Activated T-cell treated with anti-CD3 and anti-CD28 coated beads for 4 hours (primary cell): ENCODE data around the gene PRSS21.

Source experiments
- DNase-seq: peaks from one replicate; pipeline ENCODE4 v3.0.0-alpha.2; 2020

The PRSS21 gene

DNA sequence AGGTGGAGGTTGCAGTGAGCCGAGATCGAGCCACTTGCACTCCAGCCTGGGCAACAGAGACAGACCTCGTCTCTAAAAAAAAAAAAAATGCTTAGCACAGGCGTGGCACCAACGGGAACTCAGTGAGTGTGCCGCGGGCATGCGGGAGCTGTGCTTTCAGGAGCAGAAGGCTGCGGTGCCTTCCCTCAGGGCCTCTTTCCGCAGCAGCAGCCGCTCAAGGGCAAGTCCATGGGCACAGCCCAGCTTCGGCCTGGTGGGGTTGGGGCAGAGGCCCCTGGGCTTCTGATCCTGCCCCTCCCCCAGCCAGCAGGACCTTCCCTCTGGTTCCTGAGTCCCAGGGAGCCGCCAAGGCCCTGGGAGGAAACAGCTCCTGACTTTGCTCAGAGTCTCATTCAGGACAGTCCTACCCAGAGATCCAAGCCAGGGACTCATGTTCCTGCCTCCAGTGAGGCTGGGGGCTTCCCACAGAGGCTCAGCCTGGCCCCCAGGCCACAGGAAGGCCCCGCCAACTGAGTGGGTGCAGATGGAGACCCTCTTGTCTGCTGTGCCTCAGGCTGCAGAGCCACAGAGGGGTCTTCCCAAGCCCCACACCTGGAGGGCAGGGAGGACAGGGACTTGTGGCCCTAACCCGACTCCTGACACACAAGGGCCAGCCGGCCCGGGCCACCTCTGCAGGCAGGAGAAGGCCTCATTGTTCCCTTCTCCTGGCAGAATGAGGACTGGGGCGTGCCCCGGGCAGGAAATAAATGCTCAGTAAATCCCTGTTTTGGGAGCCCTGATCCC is 9.7 kb downstream of the PRSS21 start:
- no peak for DNase-seq

DNA sequence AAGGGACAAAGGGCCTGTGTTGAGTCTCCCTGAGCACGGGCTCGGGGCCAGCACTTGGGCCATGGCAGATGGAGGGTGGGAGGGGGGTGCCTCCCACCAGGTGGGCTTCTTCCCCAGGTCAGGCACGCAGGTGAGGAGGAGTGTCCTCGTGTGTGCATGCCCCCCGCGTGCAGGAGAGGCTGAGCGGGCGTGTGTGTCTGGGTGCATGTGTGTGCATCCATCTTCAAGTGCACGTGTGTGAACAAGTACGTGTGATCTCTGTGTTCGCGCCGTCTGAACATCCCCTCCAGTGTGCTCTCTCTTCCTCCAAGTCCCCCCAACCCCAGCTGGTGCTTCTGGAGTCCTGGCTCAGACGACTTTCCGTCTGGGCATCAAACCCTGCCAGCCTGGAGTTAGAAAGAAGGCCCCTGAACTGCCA is 10.3 kb downstream of the PRSS21 start:
- no peak for DNase-seq

DNA sequence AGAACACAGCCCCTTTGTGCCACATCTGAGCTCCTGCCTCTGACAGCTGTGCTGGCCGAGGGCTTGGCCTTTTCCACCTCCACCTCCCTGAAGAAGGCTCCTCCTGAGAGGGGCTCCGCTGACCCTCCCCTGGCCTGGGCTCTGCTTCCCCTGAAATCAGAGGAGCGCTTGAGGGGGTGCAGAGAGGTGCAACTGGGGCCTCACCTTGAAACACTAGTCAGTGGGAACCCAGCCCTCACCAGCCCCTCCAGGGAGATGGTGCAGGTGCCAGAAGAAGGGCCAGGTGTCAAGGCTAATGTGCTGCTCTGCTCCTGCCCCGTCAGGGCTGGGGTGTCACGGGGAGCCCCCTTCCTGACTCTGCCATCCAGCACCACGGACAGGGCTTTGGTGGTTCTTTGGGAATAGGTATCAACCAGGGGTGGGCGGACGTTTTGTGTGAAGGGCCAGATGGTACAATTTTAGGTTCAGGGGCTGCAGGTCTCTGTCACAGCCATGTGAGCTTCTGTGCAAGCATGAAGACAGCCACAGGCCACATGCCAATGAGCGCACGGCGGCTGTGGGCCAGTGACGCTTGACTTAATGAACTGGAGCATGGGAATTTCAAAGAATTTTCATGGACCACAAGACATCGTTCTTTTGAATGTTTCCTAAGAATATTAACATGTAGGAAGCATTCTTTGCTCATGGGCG is 10.9 kb downstream of the PRSS21 start:
- no peak for DNase-seq

DNA sequence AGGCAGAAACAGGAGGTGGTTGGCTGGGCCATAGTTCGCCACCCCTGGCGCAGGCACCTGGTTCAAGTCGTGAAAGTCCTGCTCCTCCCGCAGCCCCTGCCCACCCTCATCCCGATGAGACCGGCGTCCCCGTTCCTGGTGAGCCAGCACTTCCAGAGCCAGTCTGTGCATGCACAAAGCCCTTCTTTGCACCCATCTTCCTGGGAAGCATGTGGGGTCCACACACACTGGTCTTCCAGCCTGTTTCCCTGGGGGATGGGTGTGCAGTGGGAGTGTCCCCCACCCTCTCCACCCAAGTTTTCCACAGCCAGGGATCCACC is 11.4 kb downstream of the PRSS21 start:
- DNase-seq: no peak

DNA sequence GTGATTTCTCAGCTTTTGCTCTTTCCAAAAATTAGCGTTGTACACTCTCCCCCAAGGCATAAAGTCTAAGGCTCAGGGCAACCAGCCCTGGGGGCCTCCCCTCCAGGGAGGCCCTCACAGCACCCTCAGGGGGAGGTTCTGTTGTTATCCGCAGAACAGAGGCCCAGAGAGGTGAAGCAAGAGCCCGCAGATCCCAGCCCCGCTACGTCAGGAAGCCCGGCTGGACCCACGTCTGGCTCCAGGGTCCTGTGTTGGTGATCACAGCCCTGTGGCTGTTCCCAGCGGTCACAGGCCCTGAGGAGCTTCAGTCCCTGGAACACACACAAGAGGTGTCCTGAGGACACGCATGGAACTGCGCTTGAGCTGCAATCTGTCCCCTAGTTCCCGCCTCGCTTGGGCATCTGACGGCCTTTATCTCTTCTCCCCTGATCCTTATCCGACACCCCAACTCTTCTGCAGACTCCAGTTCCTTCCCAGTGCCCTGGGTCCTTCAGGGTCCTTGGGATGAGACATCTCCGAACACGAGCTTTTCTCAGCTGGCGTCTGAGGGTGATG is 11.9 kb downstream of the PRSS21 start:
- no peak for DNase-seq

DNA sequence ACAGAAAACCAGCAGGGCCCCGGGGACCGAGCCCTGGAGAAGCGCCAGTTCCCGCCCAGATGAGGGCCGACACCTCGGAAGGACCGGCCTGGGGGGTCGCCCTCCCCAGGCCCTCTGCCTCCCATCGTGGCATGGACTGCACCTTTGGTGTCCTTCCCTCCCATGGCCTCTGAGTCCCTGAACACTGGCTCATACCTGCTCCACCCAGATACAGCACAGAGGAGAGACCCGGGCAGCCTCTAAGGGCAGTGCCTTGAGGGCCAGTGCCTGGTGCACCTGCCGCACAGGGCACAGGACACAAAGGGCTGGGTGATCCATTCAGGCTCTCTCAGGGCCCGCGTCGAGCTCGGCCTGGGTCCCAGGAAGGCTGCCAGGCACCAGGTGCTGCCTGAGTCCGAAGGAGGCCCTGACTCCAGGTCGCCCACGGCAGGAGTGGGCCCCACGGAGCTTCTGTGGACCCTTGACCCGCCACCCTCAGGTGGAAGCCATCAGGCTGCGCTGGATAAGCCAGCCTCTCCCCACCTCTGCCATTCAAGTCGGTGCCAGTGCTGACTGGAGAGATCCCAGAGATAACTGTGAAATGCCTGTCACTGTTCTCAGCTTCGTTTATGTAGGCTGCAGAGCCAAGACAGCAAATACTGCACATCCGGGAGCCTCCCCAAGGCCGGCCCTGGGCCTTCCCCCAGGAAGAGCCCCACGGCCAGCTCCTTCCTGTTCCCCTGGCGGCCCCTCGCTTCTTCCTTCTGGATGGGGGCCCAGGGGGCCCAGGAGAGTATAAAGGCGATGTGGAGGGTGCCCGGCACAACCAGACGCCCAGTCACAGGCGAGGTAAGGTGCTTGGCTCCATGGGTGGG is 12.7 kb downstream of the PRSS21 start, which contains the start of gene ZG16B:
Gene ZG16B, plus strand, starts transcription at position 803 of the 854 bp plus-strand sequence. CDS start 139 bp downstream, outside the sequence.
- DNase-seq: no peak

DNA sequence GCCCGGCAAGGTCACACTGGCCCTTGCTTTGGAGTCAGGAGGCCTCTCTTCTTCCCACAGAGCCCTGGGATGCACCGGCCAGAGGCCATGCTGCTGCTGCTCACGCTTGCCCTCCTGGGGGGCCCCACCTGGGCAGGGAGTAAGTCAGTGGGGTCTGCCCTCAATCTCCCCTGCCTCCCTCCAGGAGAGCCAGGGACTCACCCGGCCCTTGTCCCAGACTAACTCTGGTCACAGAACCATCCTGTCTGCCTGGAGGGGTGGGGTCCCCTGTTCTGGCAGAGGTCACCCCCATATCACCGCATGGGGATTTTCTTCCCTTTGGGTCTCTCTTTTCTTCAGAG is 13.3 kb downstream of the PRSS21 start:
- no peak for DNase-seq

DNA sequence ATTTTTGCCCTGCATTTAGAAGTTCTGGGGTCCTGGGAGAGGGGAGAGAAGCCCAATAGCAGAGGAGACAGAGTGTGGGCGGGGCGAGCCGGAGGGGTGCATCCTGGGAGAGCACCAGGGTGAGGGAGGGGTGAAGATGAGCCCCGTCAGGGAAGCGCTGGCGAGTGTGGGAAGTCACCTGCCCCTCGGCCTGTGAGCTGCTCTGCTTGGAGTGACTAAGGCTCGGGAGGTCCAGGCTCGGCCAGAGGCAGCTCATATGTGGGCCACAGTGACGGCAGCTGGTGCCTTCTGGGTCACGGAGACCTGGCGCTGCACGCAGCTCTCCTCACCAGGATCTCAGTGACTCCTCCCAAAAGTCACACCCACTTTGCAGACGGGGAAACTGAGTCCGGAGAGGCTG is 14.2 kb downstream of the PRSS21 start:
- DNase-seq: no peak

DNA sequence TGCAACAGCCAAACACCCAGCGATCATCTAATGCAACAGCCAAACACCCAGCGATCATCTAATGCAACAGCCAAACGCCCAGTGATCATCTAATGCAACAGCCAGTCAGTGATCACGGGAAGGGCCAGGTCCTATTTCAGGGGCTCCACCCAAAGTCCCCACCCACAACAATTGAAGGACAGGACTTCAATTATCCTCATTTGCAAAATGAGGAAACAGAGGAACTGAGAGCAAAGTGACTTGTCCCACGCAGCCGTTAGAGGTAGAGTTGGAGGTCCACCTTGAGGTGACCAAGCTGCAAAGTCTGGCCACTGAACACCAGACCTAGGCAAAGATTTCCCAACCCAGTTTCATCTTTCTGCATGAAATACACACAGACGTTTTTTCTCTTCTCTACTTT is 16.7 kb downstream of the PRSS21 start:
- no peak for DNase-seq

DNA sequence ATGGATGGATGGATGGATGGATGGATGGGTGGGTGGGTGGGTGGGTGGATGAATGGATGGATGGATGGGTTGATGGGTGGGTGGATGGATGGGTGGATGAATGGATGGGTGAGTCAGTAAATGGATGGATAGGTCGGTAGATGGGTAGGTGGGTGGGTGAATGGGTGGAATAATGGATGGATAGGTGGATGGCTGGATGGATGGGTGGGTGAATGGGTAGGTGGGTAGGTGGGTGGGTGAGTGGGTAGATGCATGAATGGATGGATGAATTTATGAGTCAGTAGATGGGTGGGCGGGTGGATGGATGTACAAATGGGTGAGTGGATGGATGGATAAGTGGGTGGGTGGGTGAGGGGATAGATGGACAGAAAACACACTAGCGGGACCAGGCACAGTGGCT is 17.9 kb downstream of the PRSS21 start:
- DNase-seq: no peak

DNA sequence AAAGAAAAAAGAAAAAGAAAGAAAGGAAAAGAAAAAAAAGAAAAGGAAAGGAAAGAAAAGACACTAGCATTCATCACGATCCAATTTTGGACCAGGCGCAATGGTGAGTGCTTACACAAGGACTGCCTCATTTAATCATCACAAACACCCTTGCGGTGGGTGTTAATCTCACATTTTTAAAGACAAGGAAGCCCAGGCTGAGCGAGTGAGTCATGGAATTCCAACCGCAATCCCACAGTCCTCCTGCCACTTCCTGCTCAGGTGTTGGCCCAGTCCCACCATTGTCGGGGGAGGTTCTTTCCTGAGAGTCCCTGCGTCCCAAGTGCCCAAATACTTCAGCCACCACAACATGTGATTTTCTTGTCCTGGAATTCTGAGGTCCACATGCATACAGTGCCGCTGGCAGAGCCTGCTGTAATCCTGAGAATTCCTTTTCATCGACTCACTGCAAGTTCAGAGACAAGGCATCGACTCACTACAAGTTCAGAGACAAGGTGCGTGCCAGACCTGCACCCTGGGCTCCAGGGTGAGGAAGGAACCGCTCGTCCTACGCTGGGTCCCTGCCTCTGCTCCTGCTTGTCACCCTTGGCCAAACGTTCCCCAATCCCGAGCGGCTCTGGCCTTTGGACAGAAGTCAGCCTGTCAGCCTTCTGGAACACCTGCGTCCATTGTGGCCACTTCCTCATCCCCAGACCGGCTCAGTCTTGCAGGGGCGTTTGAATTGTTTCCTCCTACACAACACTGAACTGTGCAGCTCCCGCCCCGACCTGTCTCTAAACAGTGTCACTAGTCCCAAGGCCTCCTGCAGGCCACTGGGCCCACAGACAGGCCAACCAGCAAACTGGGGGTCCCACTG is 18.8 kb downstream of the PRSS21 start:
- no peak for DNase-seq

DNA sequence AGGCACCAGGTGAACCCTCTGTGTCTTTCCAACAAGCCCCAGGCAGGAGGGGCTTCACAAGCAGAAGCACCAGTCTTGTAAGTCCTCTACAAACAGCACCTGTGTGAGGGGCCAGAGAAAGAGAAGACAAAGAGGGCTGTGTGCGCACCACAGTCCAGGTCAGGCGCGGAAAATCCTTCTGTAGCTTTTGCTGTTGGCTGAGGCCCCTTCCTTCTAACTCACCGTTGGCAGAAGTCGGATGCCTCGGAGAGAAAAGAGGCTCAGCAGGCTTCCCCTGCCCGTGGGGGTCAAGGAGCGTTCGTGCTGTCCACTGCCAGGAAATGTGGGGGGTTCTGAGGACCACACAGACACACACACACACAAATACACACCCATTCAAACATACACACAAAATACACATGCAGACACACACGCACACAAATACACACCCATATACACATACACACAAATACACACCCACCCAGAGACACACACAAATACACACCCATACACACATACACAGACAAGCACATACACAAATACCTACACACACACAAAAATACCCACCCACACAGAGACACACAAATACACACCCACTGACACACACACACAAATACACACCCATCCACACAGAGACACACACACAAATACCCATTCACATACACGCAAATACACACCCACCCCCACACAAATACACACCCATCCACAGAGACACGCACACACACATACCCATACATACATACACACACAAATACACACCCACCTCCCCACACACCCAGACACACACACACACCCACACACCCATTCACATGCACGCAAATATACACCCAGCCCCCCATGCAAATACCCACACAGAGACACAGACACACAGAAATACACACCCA is 19.8 kb downstream of the PRSS21 start:
- DNase-seq: no peak

DNA sequence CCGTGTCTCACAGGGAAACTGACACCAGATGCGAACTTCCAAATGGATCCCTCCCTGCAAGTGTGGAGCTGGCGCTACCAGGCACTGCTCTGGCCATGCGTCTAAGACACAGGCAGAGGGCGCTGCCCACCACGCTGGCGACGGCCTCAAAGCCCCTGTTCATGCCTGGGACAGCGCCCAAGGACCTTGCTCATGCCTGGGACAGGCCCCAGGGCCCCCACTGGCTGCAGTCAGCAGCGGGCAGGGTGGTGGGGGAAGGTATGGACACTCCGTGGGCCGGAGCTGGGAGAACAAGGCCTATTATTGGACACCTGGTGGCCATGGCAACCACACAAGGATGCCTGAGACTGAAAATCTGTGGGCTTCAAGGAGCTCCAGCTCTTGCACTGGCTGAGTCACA is 21.9 kb downstream of the PRSS21 start:
- DNase-seq: peak; percentile 29

DNA sequence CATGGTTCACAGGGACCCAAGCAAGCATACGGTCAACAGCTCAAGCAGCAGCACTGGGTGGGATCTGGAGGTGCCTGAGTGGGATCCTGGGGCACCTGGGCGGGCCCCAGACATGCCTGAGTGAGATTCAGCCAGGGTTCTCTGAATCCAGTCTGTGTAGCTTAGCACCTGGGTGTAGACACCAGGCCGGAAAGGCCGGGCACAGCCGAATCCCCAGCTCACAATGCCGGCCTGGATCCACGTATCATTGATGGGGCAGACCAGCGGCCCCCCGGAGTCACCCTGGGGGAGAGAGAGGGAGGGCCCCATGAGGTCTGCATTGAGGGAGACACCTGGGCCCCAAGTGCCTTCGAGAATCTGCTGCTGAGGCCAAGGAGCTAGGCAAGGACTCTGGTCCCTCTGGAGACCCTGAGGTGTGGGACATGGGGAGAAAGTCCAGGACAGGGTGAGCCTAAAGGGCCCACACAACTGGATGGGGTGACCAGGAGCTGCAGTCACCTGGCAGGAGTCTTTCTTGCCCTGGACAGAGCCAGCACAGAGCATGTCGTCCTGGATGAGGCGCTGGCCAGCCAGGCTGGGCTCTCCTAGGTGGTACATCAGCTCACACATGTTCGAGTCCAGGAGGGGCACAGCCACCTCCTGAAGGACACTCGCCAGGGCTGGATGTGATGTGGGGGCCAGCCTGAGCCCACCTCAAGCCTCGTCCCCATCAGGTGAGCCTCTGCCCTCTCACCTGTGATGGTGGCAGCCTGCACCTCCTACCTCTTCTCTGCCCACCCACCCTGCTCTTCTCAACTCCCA is 22.8 kb downstream of the PRSS21 start:
- DNase-seq: no peak

DNA sequence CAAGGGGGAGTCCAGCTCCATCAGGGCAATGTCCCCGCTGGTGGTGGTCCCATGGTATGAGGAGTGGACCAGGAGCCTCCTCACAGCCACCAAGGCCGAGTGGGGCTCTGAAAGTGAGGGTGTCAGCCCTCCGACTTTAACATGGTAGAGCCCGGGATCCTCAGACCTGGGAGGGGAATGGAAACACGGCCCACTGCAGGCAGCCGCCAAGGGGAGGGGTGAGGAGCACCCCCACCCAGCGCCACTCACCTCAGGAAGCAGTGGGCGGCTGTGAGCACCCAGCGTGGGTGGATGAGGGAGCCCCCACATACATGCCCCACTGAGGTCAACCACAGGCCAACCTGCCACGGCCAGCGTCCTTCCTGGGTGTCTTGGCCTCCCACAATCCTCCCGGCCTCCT is 23.9 kb downstream of the PRSS21 start:
- no peak for DNase-seq

DNA sequence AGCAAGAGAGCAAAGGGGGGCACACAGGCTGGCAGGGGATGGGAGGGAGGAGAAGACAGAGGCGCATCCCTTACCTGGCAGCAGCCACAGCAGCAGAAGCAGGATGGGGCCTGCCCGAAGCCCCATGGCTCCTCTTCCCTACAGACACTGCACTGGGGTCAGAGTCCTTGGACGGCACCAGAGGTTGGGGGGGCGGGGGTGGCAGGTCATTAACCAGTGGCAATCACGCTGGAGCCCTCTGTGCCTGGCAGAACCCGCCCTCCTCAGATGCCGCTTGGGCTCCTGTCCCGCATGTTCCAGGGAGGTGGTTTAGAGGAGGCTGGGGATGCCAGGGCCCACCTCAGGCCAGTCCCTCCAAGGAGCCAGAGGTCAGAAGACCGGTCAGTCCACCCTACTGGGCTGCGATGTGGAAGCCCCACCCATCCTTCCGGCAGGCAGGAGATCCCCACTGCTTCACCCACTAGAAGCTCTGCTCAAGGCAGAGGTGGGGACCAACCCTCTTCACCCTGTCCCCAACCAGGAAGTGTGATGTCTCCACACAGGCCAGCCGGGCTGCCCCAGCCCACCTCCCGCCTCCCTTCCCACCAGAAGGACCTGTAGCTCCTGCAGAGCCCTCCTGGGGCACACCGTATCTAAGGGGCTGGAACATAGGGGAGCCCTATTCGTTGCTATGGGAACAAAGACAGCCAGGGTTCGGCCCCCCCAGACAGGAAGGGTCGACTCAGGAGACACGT is 24.7 kb downstream of the PRSS21 start:
- no peak for DNase-seq

DNA sequence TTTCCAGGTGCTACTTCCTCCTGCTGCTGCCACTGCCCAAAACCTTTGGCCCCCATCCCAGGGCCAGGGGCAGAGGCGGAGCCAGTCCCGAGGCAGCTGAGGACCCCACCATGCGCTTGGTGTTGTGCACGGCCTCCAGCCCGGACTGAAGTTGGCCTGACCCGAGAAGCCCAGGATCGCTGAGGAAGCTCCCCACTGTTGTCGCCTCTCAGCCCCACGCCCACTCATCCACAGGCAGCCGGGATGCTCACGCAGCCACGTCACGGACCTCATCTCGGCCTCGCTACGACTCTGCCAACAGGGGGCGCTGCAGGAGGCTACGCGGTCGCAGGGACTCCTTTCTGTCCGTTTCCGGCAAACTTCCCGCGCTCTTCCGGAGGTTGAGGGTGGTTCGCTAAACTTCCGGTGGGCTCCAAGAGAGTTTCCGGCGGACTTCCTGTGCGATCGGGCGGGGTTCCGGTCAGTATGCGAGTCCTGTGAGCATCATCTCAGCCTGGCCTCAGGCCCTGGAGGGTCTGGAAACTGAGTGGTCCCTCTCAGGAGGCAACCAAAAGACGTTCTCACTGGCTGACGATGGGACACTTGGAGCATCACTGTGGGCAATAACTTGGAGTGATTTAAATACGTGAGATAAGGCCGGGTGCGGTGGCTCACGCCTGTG is 25.4 kb downstream of the PRSS21 start:
- DNase-seq: peak; percentile 48

DNA sequence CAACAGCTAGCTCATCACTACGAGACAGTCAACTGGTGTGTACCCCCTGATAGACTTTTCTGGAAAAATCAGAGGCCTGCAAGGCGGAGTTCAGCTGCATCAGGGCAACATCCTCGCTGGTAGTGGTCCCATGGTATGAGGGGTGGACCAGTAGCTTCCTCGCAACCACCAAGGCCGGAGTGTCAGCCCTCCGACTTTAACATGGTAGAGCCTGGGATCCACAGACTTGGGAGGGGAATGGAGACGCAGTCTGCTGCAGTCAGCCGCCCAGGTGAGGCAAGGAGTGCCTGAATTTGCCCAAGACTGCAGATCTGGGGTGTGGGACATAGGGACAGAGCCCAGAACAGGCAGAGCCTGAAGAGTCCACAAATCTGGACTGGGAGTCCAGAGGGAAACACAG is 26.5 kb downstream of the PRSS21 start:
- no peak for DNase-seq

DNA sequence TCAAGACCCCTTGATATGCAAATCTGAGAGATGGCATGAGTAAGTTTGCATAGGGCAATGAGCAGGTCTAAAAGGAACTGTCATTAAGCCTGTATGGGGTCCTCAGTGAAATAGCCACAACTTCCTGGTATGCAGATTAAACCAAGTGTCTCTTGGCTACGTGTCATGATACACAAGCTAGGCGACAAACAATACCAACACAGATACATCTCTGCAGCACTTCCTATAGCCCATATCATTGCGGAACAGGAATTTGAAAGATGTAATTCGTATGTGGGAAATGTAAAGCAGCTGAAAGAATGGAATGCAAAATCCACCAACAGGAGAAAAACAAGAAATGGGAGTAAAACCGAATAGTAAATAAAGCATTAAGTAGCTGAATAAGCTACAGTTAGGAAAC is 28.1 kb downstream of the PRSS21 start:
- DNase-seq: no peak
